WERI-Rb-1 (cell line): Measurements from ENCODE around the gene CDYL2.

Experiments
- DNase-seq: peaks from one replicate; pipeline ENCODE4 v3.0.0-alpha.2; 2020
- H3K27ac ChIP-seq: fragments of 250-450 bp; sonication (Bioruptor Pico); 2 replicates; pipeline ENCODE4 v1.5.1; 2020; ENCODE audit warnings: mild to moderate bottlenecking, moderate library complexity
- H3K27me3 ChIP-seq: fragments of 250-450 bp; sonication (Bioruptor Pico); 2 replicates; pipeline ENCODE4 v1.5.1; 2021; ENCODE audit warnings: mild to moderate bottlenecking, low read depth, moderate library complexity; ENCODE audit not compliant: insufficient read depth, severe bottlenecking
- H3K36me3 ChIP-seq: fragments of 250-450 bp; sonication (Bioruptor Pico); 2 replicates; pipeline ENCODE4 v1.5.1; 2020; ENCODE audit warnings: mild to moderate bottlenecking, moderate library complexity
- H3K4me3 ChIP-seq: 2 replicates; pipeline ENCODE4 v1.5.1; 2011; ENCODE audit warnings: low read depth, mild to moderate bottlenecking, control low read depth, low read length
- H3K9me3 ChIP-seq: fragments of 250-450 bp; sonication (Bioruptor Pico); 2 replicates; pipeline ENCODE4 v1.5.1; 2021; ENCODE audit warnings: mild to moderate bottlenecking, moderate library complexity; ENCODE audit not compliant: severe bottlenecking
- TF ChIP-seq, protein P1 (sequence below): IDR thresholded peaks from 2 replicates; pipeline ENCODE4 v1.5.1; 2011; ENCODE audit warnings: low read depth, mild to moderate bottlenecking, control low read depth, inconsistent platforms, low read length

Gene CDYL2

DNA sequence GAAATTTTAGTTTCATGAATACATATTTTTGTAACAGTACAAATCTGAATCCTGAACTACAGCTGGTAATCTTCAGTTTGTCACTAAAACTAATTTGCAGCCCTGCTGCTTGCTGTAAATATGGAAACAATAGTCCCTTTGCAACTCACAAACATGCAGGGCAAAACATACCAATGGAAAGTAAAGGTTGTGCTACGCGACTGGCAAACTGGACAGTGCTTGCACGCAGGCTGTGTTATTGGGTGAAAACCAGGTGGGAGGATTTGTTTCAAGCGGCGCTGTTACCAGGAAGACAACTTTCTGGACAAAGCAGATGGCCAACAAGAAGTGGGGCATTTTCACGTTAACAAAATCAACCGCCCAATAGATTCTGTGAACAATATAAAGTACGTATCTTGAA lies 93.5 kb downstream of the CDYL2 start:
- no peak overlapping the region for H3K27ac ChIP-seq
- no peaks in the 10 kb centered on the region for H3K27me3 ChIP-seq
- DNase-seq = no peak
- no peaks in the 10 kb centered on the region for H3K9me3 ChIP-seq
- H3K4me3 ChIP-seq = no peak overlapping the region
- H3K36me3 ChIP-seq = no peaks in the 10 kb centered on the region
- TF ChIP-seq, protein P1, sequence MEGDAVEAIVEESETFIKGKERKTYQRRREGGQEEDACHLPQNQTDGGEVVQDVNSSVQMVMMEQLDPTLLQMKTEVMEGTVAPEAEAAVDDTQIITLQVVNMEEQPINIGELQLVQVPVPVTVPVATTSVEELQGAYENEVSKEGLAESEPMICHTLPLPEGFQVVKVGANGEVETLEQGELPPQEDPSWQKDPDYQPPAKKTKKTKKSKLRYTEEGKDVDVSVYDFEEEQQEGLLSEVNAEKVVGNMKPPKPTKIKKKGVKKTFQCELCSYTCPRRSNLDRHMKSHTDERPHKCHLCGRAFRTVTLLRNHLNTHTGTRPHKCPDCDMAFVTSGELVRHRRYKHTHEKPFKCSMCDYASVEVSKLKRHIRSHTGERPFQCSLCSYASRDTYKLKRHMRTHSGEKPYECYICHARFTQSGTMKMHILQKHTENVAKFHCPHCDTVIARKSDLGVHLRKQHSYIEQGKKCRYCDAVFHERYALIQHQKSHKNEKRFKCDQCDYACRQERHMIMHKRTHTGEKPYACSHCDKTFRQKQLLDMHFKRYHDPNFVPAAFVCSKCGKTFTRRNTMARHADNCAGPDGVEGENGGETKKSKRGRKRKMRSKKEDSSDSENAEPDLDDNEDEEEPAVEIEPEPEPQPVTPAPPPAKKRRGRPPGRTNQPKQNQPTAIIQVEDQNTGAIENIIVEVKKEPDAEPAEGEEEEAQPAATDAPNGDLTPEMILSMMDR = no peak

- Histone ChIP-seq H3K27me3 (no peaks in the 10 kb centered on the region), H3K4me3 (no peak overlapping the region), H3K9me3 (no peaks in the 10 kb centered on the region), H3K36me3 (no peaks in the 10 kb centered on the region), H3K27ac (no peak overlapping the region)
- no peak for DNase-seq
- TF ChIP-seq, protein P1 = no peak
Measured at GRCh38 chr16:80708823-80709222, 95.6 kb downstream of the CDYL2 start.

- TF ChIP-seq, protein P1 = no peak
Measured at GRCh38 chr16:80707686-80708085, 96.7 kb downstream of the CDYL2 start.

GRCh38 chr16:80705596-80705995 lies 98.8 kb downstream of the CDYL2 start:
- no peak overlapping the region for H3K27ac ChIP-seq
- no peak overlapping the region for H3K4me3 ChIP-seq
- H3K27me3 ChIP-seq = no peaks in the 10 kb centered on the region
- no peak for DNase-seq
- no peaks in the 10 kb centered on the region for H3K9me3 ChIP-seq
- TF ChIP-seq, protein P1 = no peak
- H3K36me3 ChIP-seq = no peaks in the 10 kb centered on the region

More at GRCh38 chr16:80707686-80708085, 96.7 kb downstream of the CDYL2 start:
- no peaks in the 10 kb centered on the region for H3K36me3 ChIP-seq
- no peaks in the 10 kb centered on the region for H3K27me3 ChIP-seq
- H3K27ac ChIP-seq = no peak overlapping the region
- DNase-seq = no peak
- H3K4me3 ChIP-seq = no peak overlapping the region
- no peaks in the 10 kb centered on the region for H3K9me3 ChIP-seq

DNA sequence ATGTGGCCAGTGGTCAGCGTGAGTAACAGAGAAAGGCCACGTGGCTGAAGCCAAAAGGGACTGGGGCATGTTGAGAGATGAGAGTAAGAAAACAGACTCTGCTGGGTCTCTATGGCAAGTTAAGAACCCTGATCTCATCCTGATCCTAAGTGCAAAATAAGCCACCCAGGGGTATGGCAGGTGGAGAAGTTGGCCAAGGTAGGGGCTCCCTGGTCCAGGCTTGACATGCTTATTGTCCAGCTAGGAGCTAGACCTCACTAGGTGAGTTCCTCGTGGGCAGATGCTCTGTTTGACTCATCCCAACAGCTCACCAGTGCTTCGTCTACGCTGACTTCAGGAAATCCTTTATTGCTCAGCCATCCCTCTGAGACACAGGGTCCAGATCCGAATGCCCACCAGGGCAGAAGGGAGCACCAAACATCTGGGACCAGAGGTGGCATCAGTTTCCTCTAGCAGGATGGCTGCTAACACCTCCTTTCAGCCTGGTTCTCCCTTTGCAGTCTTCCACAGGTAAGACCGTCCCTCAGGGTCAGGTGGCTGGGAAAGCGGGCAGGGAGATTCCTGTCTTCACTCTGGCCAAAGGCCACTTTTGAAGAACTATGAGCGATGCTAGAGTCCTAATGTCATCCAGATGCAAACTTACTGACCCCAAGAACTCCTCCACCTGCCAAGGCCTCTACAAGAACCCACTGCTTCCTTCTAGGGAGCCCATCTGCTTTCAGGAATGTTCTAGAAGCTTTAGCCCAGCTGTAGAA lies 99.5 kb downstream of the CDYL2 start:
- Histone ChIP-seq H3K27ac (no peak overlapping the region), H3K36me3 (no peaks in the 10 kb centered on the region), H3K27me3 (no peaks in the 10 kb centered on the region), H3K4me3 (no peak overlapping the region), H3K9me3 (no peaks in the 10 kb centered on the region)
- TF ChIP-seq, protein P1 = no peak
- no peak for DNase-seq
